SK-N-SH (cell line): ENCODE data around the gene PBRM1. TPM values are rescaled to one million over a fixed set of nuclear protein-coding genes. Genes with fewer than 3 reads are reported as not detected.

Experiments
- CTCF ChIA-PET: fragments of 300-600, 350-600 bp; formaldehyde crosslinking; extraction: SDS; loops from one replicate; lab custom pipeline; 2021; lab: Yijun Ruan, JAX
- POLR2A ChIA-PET: fragments of 350-600 bp; sonication (Branson Sonifier 250); formaldehyde crosslinking; extraction: SDS; loops from one replicate; lab custom pipeline; 2020; ENCODE audit warnings: antibody characterized with exemption, inconsistent platforms; lab: Yijun Ruan, JAX
- DNase-seq: peaks from one replicate; pipeline ENCODE4 v3.0.0; 2012
- H2AFZ ChIP-seq: fragments of 200-600 bp; sonication (generic); 2 replicates; pipeline ENCODE4 v1.8.1; 2016; ENCODE audit warnings: antibody characterized with exemption, mild to moderate bottlenecking, low read depth
- H3F3A ChIP-seq: fragments of 200-600 bp; sonication (generic); replicated peaks from 2 replicates; pipeline ENCODE3; 2016; ENCODE audit warnings: antibody characterized with exemption, mild to moderate bottlenecking; ENCODE audit not compliant: insufficient read depth
- H3K27ac ChIP-seq, 2 experiments: fragments of 200-500 bp in 1 of 2; fragments of 200-600 bp in 1 of 2; sonication (Bioruptor generic) in 1 of 2; sonication (generic), shearing (Covaris generic) in 1 of 2; 2 replicates each; pipeline versions ENCODE4 v1.5.1 to v1.6.1; 2014 to 2016; ENCODE audit warnings: low read depth in 2 of 2, inconsistent platforms in 1 of 2, low read length in 1 of 2, mild to moderate bottlenecking in 1 of 2, mixed read lengths in 1 of 2
- H3K27me3 ChIP-seq: fragments of 200-600 bp; sonication (generic), shearing (Covaris generic); 2 replicates; pipeline ENCODE4 v1.6.1; 2016; ENCODE audit warnings: mixed run types; ENCODE audit not compliant: insufficient read depth
- H3K36me3 ChIP-seq, 2 experiments: fragments of 200-500 bp in 1 of 2; fragments of 200-600 bp in 1 of 2; sonication (Bioruptor generic) in 1 of 2; sonication (generic) in 1 of 2; replicated peaks in 1 of 2; 2 replicates each; pipeline versions ENCODE3 to v1.5.1; 2014 to 2016; ENCODE audit warnings: low read length in 1 of 2, mild to moderate bottlenecking in 1 of 2; ENCODE audit not compliant: insufficient read depth in 2 of 2, control insufficient read depth in 1 of 2
- H3K4me1 ChIP-seq, 2 experiments: fragments of 200-500 bp in 1 of 2; fragments of 200-600 bp in 1 of 2; sonication (Bioruptor generic) in 1 of 2; sonication (generic), shearing (Covaris generic) in 1 of 2; 2 replicates each; pipeline versions ENCODE4 v1.5.1 to v1.6.1; 2014 to 2016; ENCODE audit warnings: low read depth in 1 of 2, low read length in 1 of 2, mixed run types in 1 of 2; ENCODE audit not compliant: insufficient read depth in 2 of 2, control insufficient read depth in 1 of 2
- H3K4me2 ChIP-seq: fragments of 200-600 bp; sonication (generic), shearing (Covaris generic); 2 replicates; pipeline ENCODE4 v1.6.1; 2017; ENCODE audit warnings: mixed run types
- H3K4me3 ChIP-seq, 2 experiments: fragments of 200-500 bp in 1 of 2; fragments of 200-600 bp in 1 of 2; sonication (Bioruptor generic) in 1 of 2; sonication (generic), shearing (Covaris generic) in 1 of 2; 2 replicates each; pipeline versions ENCODE4 v1.5.1 to v1.8.1; 2014 to 2016; ENCODE audit warnings: low read depth in 2 of 2, inconsistent platforms in 1 of 2, low read length in 1 of 2, mild to moderate bottlenecking in 1 of 2, mixed read lengths in 1 of 2, moderate library complexity in 1 of 2
- H3K79me2 ChIP-seq: fragments of 200-600 bp; sonication (generic); 2 replicates; pipeline ENCODE4 v1.8.1; 2017; ENCODE audit warnings: mild to moderate bottlenecking; ENCODE audit not compliant: insufficient read depth
- H3K9ac ChIP-seq: fragments of 200-600 bp; sonication (generic); 2 replicates; pipeline ENCODE4 v1.6.1; 2017; ENCODE audit warnings: mixed run types
- H3K9me2 ChIP-seq: fragments of 200-600 bp; sonication (generic); 2 replicates; pipeline ENCODE4 v1.6.1; 2017; ENCODE audit warnings: mixed run types
- H3K9me3 ChIP-seq: fragments of 200-600 bp; sonication (generic); 2 replicates; pipeline ENCODE4 v1.6.1; 2017; ENCODE audit warnings: mixed run types, mild to moderate bottlenecking, moderate library complexity
- H4K20me1 ChIP-seq: fragments of 200-600 bp; sonication (generic); 2 replicates; pipeline ENCODE4 v1.6.1; 2017; ENCODE audit warnings: mild to moderate bottlenecking, mixed run types; ENCODE audit not compliant: insufficient read depth
- CHD2 ChIP-seq: fragments of 150-350 bp; IDR thresholded peaks from 2 replicates; pipeline ENCODE4 v1.6.1; 2018; ENCODE audit warnings: low read length; ENCODE audit not compliant: partially characterized antibody
- ELF1 ChIP-seq: IDR thresholded peaks from 2 replicates; pipeline ENCODE4 v1.4.0; 2012
- FOXM1 ChIP-seq: IDR thresholded peaks from 2 replicates; pipeline ENCODE4 v1.4.0; 2012; ENCODE audit warnings: low read depth, mild to moderate bottlenecking
- GATA2 ChIP-seq: sonication (generic); formaldehyde crosslinking; IDR thresholded peaks from 2 replicates; pipeline ENCODE4 v1.5.0; 2020; ENCODE audit warnings: mild to moderate bottlenecking, missing genetic modification reagents
- IRF3 ChIP-seq: fragments of 150-350 bp; IDR thresholded peaks from 2 replicates; pipeline ENCODE4 v1.6.1; 2016; ENCODE audit warnings: mild to moderate bottlenecking, low read depth, low read length
- MAX ChIP-seq: IDR thresholded peaks from 2 replicates; pipeline ENCODE4 v1.4.0; 2012; ENCODE audit warnings: low read depth
- MEF2A ChIP-seq: IDR thresholded peaks from 2 replicates; pipeline ENCODE4 v1.4.0; 2012; ENCODE audit warnings: low read depth, borderline replicate concordance
- MXI1 ChIP-seq: IDR thresholded peaks from 2 replicates; pipeline ENCODE4 v1.6.1; 2012; ENCODE audit warnings: mild to moderate bottlenecking, low read depth, low read length, improper control_type of control experiment
- NFIC ChIP-seq: IDR thresholded peaks from 2 replicates; pipeline ENCODE4 v1.4.0; 2012; ENCODE audit warnings: borderline replicate concordance
- NRF1 ChIP-seq: IDR thresholded peaks from 2 replicates; pipeline ENCODE4 v1.6.1; 2012; ENCODE audit warnings: low read depth, mild to moderate bottlenecking, low read length
- RAD21 ChIP-seq: IDR thresholded peaks from 2 replicates; pipeline ENCODE4 v1.6.1; 2012; ENCODE audit warnings: mild to moderate bottlenecking, low read length
- RFX5 ChIP-seq: IDR thresholded peaks from 2 replicates; pipeline ENCODE4 v1.6.1; 2012; ENCODE audit warnings: mild to moderate bottlenecking, improper control_type of control experiment, low read length
- RXRA ChIP-seq: IDR thresholded peaks from 2 replicates; pipeline ENCODE4 v1.4.0; 2012; ENCODE audit warnings: low read depth, mild to moderate bottlenecking, borderline replicate concordance
- SIN3A ChIP-seq: IDR thresholded peaks from 2 replicates; pipeline ENCODE4 v1.6.1; 2012; ENCODE audit warnings: low read depth, mild to moderate bottlenecking, low read length, moderate library complexity, borderline replicate concordance
- SMC3 ChIP-seq: IDR thresholded peaks from 2 replicates; pipeline ENCODE4 v1.6.1; 2012; ENCODE audit warnings: low read depth, low read length, improper control_type of control experiment
- TAF1 ChIP-seq: IDR thresholded peaks from 2 replicates; pipeline ENCODE4 v1.6.1; 2012; ENCODE audit warnings: low read depth, mild to moderate bottlenecking, low read length, moderate library complexity, borderline replicate concordance
- TCF12 ChIP-seq: IDR thresholded peaks from 2 replicates; pipeline ENCODE4 v1.4.0; 2012
- YY1 ChIP-seq: IDR thresholded peaks from 2 replicates; pipeline ENCODE4 v1.4.0; 2012; ENCODE audit warnings: low read depth, mild to moderate bottlenecking
- ZBTB33 ChIP-seq: IDR thresholded peaks from 2 replicates; pipeline ENCODE4 v1.4.0; 2012; ENCODE audit warnings: low read depth, borderline replicate concordance
- WGBS: methylation state at CpG from one replicate; pipeline ENCODE4 v1.1.6; 2017; ENCODE audit warnings: low lambda C conversion rate; 5-methylcytosine and 5-hydroxymethylcytosine counted together
- polyA plus RNA-seq, 3 experiments: library from polyadenylated mRNA; depleted of rRNA; stranded (reverse); fragments of >200 nt; gene quantifications; 2 replicates each; pipeline ENCODE4 v1.2.3, GENCODE V29; 2012

PBRM1 gene
- polyA plus RNA-seq, 1 of the 3 experiments (the other 2 are of a cell fraction) = 14.3 TPM

- H3K9ac ChIP-seq = no peak overlapping the region
- CTCF ChIA-PET = interaction anchor here (1.3 kb wide), 1 partner anchor 67 kb away, joined by 6 read pairs; no protein-coding TSS in a partner anchor
- no peak overlapping the region for H3K4me3 ChIP-seq
- H3K4me1 ChIP-seq = peaks cover 11 to 34% of the 10 kb centered on the region in 2 experiments
- H3F3A ChIP-seq = peaks cover 49% of the 10 kb centered on the region
- peaks cover 78% of the 10 kb centered on the region for H3K79me2 ChIP-seq
- H3K27ac ChIP-seq = no peak overlapping the region; a peak in 1 of 4 replicates
- H3K36me3 ChIP-seq = peaks cover 19 to 20% of the 10 kb centered on the region in 2 experiments
- H2AFZ ChIP-seq = no peak overlapping the region
- no peaks in the 10 kb centered on the region for H3K9me3 ChIP-seq
- H3K4me2 ChIP-seq = peak overlapping the region; percentile 94
- TF ChIP-seq MEF2A = no peak
- TF ChIP-seq MXI1 = no peak
- TF ChIP-seq ELF1 = no peak
- TF ChIP-seq TCF12 = no peak
- no peak for TF ChIP-seq GATA2 (CRISPR knock-in tag)
- no peak for TF ChIP-seq YY1
- TF ChIP-seq RFX5 = no peak
- no peak for TF ChIP-seq IRF3
- TF ChIP-seq SIN3A = no peak
- TF ChIP-seq TAF1 = no peak
- no peak for TF ChIP-seq SMC3
- TF ChIP-seq RAD21 = no peak
- no peak for TF ChIP-seq FOXM1
- TF ChIP-seq NRF1 = no peak
- no peak for TF ChIP-seq CHD2
- TF ChIP-seq RXRA = no peak
- TF ChIP-seq MAX = no peak
- no peak for TF ChIP-seq NFIC
- TF ChIP-seq ZBTB33 = no peak
- peaks cover 27% of the 10 kb centered on the region for H4K20me1 ChIP-seq
- WGBS = 96% methylated on average over 5 of the region's 5 CpGs
- no peaks in the 10 kb centered on the region for H3K9me2 ChIP-seq
- H3K27me3 ChIP-seq = no peaks in the 10 kb centered on the region
- POLR2A ChIA-PET = interaction anchor here (1.2 kb wide), 1 partner anchor 66 kb away, joined by 4 read pairs; no protein-coding TSS in a partner anchor
- no peak for DNase-seq
These were observed 146.6 kb downstream of the PBRM1 start for GRCh38 chr3:52539010-52539653.
